Measurements from ENCODE around the gene SPATA17.
"Not testable (repeated sequence)": the region's sequence is repeated elsewhere in the genome, so short reads cannot be mapped to it uniquely, and the experiment has no call there.

Gene SPATA17

DNA sequence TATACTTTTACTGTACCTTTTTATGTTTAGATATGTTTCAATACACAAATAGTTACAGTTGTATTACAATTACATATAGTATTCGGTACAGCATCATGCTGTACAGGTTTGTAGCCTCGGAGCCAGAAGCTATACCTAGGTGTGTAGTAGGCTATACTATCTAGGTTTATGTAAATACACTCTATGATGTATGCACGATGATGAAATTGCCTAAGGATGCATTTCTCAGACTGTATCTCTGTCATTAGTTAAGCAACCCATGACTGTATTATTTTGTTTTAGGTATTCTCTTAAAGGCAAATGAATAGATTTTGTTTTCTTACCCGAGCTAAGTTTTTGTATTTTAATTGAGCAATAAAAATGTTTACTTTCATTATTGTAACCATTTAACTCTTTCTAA lies 56.4 kb downstream of the SPATA17 start:
- DNase-seq (ENCODE audit: insufficient read length): no peak
- no peak for FAIRE-seq
- TF ChIP-seq TAF1 (IDR thresholded peaks at IDR 0.05; ENCODE audit: borderline replicate concordance, low read depth, low read length) (no peak), POLR2A (IDR thresholded peaks at IDR 0.05; ENCODE audit: low read depth, low read length) (no peak), POLR2AphosphoS5 (IDR thresholded peaks at IDR 0.05; ENCODE audit: low read depth, low read length) (no peak)

DNA sequence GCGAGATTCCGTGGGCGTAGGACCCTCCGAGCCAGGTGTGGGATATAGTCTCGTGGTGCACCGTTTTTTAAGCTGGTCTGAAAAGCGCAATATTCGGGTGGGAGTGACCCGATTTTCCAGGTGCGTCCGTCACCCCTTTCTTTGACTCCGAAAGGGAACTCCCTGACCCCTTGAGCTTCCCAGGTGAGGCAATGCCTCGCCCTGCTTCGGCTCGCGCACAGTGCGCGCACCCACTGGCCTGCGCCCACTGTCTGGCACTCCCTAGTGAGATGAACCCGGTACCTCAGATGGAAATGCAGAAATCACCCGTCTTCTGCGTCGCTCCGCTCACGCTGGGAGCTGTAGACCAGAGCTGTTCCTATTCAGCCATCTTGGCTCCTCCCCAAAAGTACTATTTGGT lies 65.0 kb downstream of the SPATA17 start:
- FAIRE-seq; DNase-seq (ENCODE audit: insufficient read length): not testable (repeated sequence)

DNA sequence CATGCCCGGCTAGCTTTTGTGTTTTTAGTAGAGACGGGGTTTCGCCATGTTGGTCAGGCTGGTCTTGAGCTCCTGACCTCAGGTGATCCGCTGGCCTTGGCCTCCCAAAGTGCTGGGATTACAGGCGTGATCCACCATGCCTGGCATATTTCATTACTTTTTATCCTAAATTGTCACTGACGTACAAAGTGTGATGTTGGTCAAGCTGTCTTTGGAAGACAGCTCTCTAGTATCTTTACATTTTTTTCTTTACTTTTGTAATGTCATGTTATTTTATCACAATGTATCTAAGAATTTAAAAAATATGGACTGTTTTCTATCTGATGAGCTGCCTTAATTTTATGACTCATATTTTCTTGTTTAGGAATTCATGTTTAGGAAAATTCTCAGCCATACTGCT lies 72.2 kb downstream of the SPATA17 start:
- TF ChIP-seq POLR2AphosphoS5 (IDR thresholded peaks at IDR 0.05; ENCODE audit: low read depth, low read length) (no peak), POLR2A (IDR thresholded peaks at IDR 0.05; ENCODE audit: low read depth, low read length) (no peak), TAF1 (IDR thresholded peaks at IDR 0.05; ENCODE audit: borderline replicate concordance, low read depth, low read length) (no peak)
- DNase-seq (ENCODE audit: insufficient read length): no peak
- no peak for FAIRE-seq

- FAIRE-seq (no peak), DNase-seq (ENCODE audit: insufficient read length) (no peak)
Measured at GRCh38 chr1:217712925-217713597, 81.9 kb downstream of the SPATA17 start.

GRCh38 chr1:217715681-217716080 lies 84.5 kb downstream of the SPATA17 start:
- FAIRE-seq (no peak), DNase-seq (ENCODE audit: insufficient read length) (no peak)
- TF ChIP-seq POLR2A (IDR thresholded peaks at IDR 0.05; ENCODE audit: low read depth, low read length) (no peak), POLR2AphosphoS5 (IDR thresholded peaks at IDR 0.05; ENCODE audit: low read depth, low read length) (no peak), TAF1 (IDR thresholded peaks at IDR 0.05; ENCODE audit: borderline replicate concordance, low read depth, low read length) (no peak)

More at GRCh38 chr1:217712925-217713597, 81.9 kb downstream of the SPATA17 start:
- no peak for TF ChIP-seq POLR2AphosphoS5 (IDR thresholded peaks at IDR 0.05; ENCODE audit: low read depth, low read length)
- no peak for TF ChIP-seq POLR2A (IDR thresholded peaks at IDR 0.05; ENCODE audit: low read depth, low read length)
- no peak for TF ChIP-seq TAF1 (IDR thresholded peaks at IDR 0.05; ENCODE audit: borderline replicate concordance, low read depth, low read length)

GRCh38 chr1:217717959-217718358 lies 86.8 kb downstream of the SPATA17 start:
- no peak for FAIRE-seq
- TF ChIP-seq POLR2AphosphoS5 (IDR thresholded peaks at IDR 0.05; ENCODE audit: low read depth, low read length): no peak
- DNase-seq (ENCODE audit: insufficient read length): no peak

DNA sequence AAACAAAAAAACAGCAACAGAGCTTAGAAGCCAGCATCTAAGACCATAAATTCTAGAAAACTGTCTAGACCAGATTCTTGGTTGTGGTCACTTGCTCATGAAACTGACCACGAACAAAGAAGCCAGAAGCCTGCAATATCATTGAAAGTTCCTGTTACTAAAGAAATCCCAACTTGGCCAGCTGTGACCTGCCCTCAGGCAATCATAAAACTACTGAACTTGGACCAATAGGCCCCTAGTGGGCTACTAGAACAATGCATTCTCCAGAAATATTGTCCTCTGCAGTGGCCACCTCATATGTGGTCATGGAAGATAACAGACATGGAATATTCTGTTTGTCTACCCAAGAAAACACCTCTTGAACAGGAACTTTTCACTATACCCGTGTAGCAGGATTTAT lies 87.7 kb downstream of the SPATA17 start:
- FAIRE-seq (no peak), DNase-seq (ENCODE audit: insufficient read length) (no peak)

DNA sequence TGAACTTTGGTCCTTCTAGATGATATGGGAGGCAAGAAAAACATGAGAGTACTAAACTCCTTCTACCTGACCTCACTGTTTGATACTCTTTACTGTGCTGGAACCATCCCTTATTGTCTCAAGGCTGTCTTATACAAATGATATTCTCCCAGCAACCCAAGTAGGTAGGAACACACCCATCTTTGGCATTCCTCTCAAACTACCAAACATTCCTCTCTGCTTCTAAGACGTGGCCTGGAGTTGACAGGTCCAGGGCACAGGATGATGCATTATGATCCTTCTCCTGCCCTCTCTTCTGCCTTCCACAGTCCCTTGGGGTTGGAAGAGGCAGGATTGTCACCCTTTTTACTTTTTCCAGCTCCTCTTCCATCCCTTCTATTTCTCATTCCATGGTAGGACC lies 90.5 kb downstream of the SPATA17 start:
- DNase-seq (ENCODE audit: insufficient read length) (no peak), FAIRE-seq (no peak)
- no peak for TF ChIP-seq TAF1 (IDR thresholded peaks at IDR 0.05; ENCODE audit: borderline replicate concordance, low read depth, low read length)
- TF ChIP-seq POLR2A (IDR thresholded peaks at IDR 0.05; ENCODE audit: low read depth, low read length): no peak
- no peak for TF ChIP-seq POLR2AphosphoS5 (IDR thresholded peaks at IDR 0.05; ENCODE audit: low read depth, low read length)

More for the DNA sequence above, 87.7 kb downstream of the SPATA17 start:
- TF ChIP-seq POLR2A (IDR thresholded peaks at IDR 0.05; ENCODE audit: low read depth, low read length): no peak
- no peak for TF ChIP-seq TAF1 (IDR thresholded peaks at IDR 0.05; ENCODE audit: borderline replicate concordance, low read depth, low read length)
- TF ChIP-seq POLR2AphosphoS5 (IDR thresholded peaks at IDR 0.05; ENCODE audit: low read depth, low read length): no peak

GRCh38 chr1:217734973-217735372 lies 103.8 kb downstream of the SPATA17 start:
- no peak for FAIRE-seq
- DNase-seq (ENCODE audit: insufficient read length): no peak
- TF ChIP-seq POLR2A (IDR thresholded peaks at IDR 0.05; ENCODE audit: low read depth, low read length) (no peak), POLR2AphosphoS5 (IDR thresholded peaks at IDR 0.05; ENCODE audit: low read depth, low read length) (no peak), TAF1 (IDR thresholded peaks at IDR 0.05; ENCODE audit: borderline replicate concordance, low read depth, low read length) (no peak)

GRCh38 chr1:217747156-217747769 lies 116.1 kb downstream of the SPATA17 start:
- no peak for TF ChIP-seq POLR2A (IDR thresholded peaks at IDR 0.05; ENCODE audit: low read depth, low read length)
- no peak for TF ChIP-seq POLR2AphosphoS5 (IDR thresholded peaks at IDR 0.05; ENCODE audit: low read depth, low read length)
- no peak for TF ChIP-seq TAF1 (IDR thresholded peaks at IDR 0.05; ENCODE audit: borderline replicate concordance, low read depth, low read length)
- FAIRE-seq: peak; percentile 40
- no peak for DNase-seq (ENCODE audit: insufficient read length)

DNA sequence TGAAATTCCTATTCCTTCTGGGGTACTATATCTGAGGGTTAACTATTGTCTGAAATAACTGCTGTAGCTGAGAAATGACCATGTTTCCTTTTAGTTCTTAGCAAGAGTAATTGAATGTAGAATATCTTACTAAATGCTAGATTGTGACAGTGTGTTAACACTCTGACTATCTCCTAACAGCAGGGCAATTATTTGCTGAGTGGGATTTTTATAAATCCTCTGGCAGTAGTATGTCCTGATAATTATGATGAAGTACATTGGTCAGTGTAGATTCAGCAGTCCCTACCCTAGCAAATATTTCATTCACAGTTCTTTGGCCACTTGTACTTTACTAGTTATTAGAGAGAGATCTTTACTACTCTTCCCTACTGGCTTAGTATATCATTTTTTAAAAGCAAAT lies 138.6 kb downstream of the SPATA17 start:
- TF ChIP-seq TAF1 (IDR thresholded peaks at IDR 0.05; ENCODE audit: borderline replicate concordance, low read depth, low read length): no peak
- TF ChIP-seq POLR2A (IDR thresholded peaks at IDR 0.05; ENCODE audit: low read depth, low read length): no peak
- TF ChIP-seq POLR2AphosphoS5 (IDR thresholded peaks at IDR 0.05; ENCODE audit: low read depth, low read length): no peak
- DNase-seq (ENCODE audit: insufficient read length): no peak
- no peak for FAIRE-seq

DNA sequence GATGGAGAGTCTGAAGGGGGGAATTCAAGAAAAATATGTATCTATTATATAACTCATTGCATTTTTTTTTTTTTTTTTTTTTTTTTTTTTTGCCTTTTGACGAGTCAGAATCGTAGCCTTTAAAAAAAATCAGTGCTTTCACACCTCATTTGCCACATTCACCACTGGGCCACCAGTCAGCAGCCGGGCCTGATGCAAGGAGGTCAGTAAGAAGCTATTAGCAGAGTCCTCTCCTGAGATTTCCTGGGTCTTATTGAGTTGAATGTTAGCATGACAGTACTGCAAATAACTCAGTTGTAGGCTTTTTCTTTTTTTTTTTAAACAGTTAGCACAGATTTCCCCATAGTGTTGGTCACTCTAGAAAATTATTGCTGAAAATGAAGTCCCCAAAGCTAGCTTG lies 139.8 kb downstream of the SPATA17 start:
- TF ChIP-seq POLR2A (IDR thresholded peaks at IDR 0.05; ENCODE audit: low read depth, low read length) (no peak), TAF1 (IDR thresholded peaks at IDR 0.05; ENCODE audit: borderline replicate concordance, low read depth, low read length) (no peak), POLR2AphosphoS5 (IDR thresholded peaks at IDR 0.05; ENCODE audit: low read depth, low read length) (no peak)
- no peak for FAIRE-seq
- no peak for DNase-seq (ENCODE audit: insufficient read length)

Data from GM12892 (cell line).